IPS-15b (cell line): Measurements from ENCODE around the gene AFAP1L1.
"Not testable (repeated sequence)": the region's sequence is repeated elsewhere in the genome, so short reads cannot be mapped to it uniquely, and the experiment has no call there.

Source experiments
- H3K27me3 ChIP-seq: one replicate; pipeline ENCODE4 v1.6.1; 2013; ENCODE audit warnings: low read length; ENCODE audit not compliant: control insufficient read depth, insufficient read depth
- H3K36me3 ChIP-seq: one replicate; pipeline ENCODE4 v1.6.1; 2013; ENCODE audit warnings: low read length; ENCODE audit not compliant: control insufficient read depth, insufficient read depth
- H3K4me1 ChIP-seq: one replicate; pipeline ENCODE4 v1.6.1; 2013; ENCODE audit warnings: mild to moderate bottlenecking, low read length; ENCODE audit not compliant: control insufficient read depth, insufficient read depth
- H3K4me3 ChIP-seq: one replicate; pipeline ENCODE4 v1.5.1; 2013; ENCODE audit warnings: low read depth, low read length
- H3K9ac ChIP-seq: one replicate; pipeline ENCODE4 v1.6.1; 2013; ENCODE audit warnings: low read depth, mild to moderate bottlenecking, low read length
- H3K9me3 ChIP-seq: one replicate; pipeline ENCODE4 v1.6.1; 2013; ENCODE audit warnings: mild to moderate bottlenecking, low read length; ENCODE audit not compliant: control insufficient read depth, insufficient read depth

AFAP1L1 gene

DNA sequence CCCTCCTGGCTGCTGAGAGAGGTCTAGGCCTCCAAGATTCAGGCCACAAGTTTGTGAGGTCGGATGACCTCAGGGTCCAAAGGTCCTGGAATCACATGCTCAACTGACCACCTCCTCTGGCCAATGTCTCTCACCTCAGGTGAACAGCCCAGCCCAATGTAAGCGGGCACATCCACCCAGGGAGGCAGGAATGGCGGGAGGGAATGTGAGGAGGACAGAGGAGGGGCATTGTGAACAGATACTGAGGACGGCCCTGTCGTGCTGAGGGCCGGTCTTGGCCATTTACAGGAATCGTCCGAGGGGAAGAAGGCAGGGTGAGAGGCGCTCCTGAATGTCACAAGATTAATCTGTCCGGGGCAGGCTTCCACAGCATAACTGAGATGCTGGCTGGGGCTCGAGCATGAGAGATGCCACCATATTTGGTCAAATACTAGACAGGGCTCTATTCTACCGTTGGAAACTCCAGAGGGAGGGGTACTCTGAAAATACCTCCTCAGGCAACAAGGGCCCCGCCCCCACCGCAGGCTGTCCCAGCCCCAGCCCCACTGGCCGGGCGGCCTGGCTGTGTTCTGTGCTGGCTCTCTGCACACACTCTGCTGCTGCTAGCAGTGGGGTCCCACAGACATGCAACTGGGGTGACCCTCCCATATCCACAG lies 108.9 kb downstream of the AFAP1L1 start:
- Histone ChIP-seq H3K4me3 (no peak overlapping the region), H3K9ac (no peak overlapping the region), H3K4me1 (peaks cover 5% of the 10 kb centered on the region), H3K9me3 (no peaks in the 10 kb centered on the region), H3K27me3 (no peaks in the 10 kb centered on the region), H3K36me3 (no peaks in the 10 kb centered on the region)

DNA sequence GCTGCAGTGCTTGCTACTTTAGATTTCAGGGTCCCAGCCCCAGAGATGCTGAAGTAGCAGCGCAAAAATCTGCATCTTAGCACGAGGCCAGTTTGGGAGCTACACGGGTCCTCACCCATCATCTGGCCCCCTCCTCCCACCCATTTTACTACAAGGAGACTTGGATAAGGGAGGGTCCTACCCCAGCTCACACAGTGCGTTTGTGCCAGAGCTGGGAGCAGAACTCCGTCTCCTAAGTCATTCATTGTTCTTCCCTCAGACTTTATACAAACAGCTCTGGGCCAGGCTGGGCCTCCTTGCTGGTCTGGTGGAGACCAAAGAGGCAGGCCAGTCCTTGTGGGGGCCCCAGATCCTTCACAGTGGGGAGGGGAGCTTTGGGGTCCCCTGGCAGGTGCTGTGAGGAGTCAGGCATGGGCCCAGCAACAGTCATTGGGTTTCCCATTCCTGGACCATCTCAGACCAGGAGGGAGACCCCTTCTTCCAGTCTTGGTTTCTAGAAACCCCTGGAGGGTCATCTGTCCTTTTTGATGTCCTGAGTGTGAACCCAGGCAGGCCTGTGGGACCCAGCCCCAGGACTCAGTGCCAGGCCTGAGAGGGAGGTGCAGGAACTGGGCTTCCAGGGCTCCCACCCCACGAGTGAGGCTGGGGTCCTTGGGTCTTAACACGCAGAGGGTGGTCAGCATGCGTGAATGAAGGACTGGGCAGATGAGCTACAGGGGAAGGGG lies 109.8 kb downstream of the AFAP1L1 start:
- Histone ChIP-seq H3K4me1 (peaks cover 5% of the 10 kb centered on the region), H3K9ac (no peak overlapping the region), H3K36me3 (no peaks in the 10 kb centered on the region), H3K9me3 (no peaks in the 10 kb centered on the region), H3K27me3 (no peaks in the 10 kb centered on the region), H3K4me3 (no peak overlapping the region)

DNA sequence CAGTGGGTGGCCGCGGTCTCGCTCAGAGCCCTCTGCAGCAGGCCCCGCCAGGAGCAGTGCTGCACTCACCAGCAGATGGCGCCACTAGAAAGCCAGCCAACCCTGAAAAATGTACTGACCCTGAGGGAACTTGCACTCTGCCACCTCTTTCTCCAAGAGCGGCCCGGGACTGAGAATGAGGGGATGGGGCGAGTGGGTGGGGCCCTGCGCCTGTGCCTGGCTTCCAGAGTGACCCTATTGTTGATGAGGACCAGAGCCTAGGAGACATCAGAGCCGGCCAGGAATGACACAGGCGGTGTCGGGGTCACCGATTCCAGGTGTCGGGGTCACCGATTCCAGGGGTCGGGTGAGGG lies 110.3 kb downstream of the AFAP1L1 start:
- Histone ChIP-seq H3K4me1 (peaks cover 5% of the 10 kb centered on the region), H3K9me3 (no peaks in the 10 kb centered on the region), H3K4me3 (no peak overlapping the region), H3K9ac (no peak overlapping the region), H3K36me3 (no peaks in the 10 kb centered on the region), H3K27me3 (no peaks in the 10 kb centered on the region)

DNA sequence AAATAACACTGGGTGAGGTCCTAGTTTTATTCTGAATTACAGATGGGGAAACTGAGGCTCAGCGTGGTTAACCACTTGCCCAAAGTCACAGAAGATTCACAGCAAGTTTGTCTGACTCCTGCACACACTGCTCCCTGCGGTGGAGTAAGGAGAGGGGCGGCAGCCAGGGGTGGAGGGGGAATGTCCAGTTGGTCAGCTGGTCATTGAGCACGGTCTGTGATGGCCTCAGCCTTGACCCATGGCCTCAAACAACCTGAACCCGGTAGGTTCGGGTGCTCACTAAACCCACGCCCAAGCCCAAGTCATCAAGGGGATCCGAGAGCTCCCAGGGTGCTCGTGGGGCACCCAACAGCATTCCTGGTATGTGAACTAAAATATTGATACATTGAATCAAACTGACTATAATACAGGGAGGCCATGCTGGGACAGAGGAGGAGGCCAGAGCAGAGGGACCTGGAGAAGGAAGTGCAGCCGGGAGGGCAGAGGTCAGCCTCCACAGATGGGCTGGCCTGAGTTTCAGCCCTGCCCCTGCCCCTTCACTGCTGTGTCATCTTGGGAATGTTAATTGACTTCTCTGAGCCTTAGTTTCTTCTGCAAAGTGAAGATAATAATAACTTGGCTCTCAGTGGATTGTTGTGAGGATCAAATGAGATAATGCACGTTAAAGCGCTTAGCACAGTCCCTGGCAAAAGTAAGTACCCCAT lies 111.0 kb downstream of the AFAP1L1 start:
- Histone ChIP-seq H3K4me1 (peaks cover 5% of the 10 kb centered on the region), H3K4me3 (no peak overlapping the region), H3K9ac (no peak overlapping the region), H3K9me3 (no peaks in the 10 kb centered on the region), H3K27me3 (no peaks in the 10 kb centered on the region), H3K36me3 (no peaks in the 10 kb centered on the region)

GRCh38 chr5:149383399-149383798 lies 111.7 kb downstream of the AFAP1L1 start:
- no peak overlapping the region for H3K9ac ChIP-seq
- H3K4me3 ChIP-seq = no peak overlapping the region
- H3K9me3 ChIP-seq = no peaks in the 10 kb centered on the region
- no peaks in the 10 kb centered on the region for H3K27me3 ChIP-seq
- H3K36me3 ChIP-seq = no peaks in the 10 kb centered on the region
- H3K4me1 ChIP-seq = peaks cover 5% of the 10 kb centered on the region

DNA sequence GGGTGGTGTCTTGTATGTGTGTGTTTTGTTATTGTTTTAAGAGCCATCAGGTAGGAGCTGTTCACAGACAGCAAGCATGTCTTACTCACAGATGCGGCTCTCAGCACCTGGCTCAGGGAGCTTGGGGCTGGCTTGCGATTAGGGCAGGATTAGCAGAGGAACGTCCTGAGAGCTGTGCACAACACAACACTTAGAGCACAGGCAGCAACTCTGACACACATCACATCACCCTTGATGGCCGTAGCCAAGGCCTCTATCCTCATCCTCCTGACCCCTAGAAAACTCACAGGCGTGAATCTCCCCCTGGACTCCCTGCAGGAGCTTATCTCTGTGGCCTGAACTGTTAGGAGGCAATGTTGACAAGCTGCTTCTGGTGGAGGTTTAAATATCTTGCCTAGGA lies 114.5 kb downstream of the AFAP1L1 start:
- H3K4me1 ChIP-seq = peaks cover 3% of the 10 kb centered on the region
- H3K27me3 ChIP-seq = no peaks in the 10 kb centered on the region
- no peaks in the 10 kb centered on the region for H3K9me3 ChIP-seq
- no peak overlapping the region for H3K9ac ChIP-seq
- no peak overlapping the region for H3K4me3 ChIP-seq
- H3K36me3 ChIP-seq = no peaks in the 10 kb centered on the region

GRCh38 chr5:149387081-149387631 lies 115.5 kb downstream of the AFAP1L1 start:
- Histone ChIP-seq H3K4me3 (no peak overlapping the region), H3K27me3 (no peaks in the 10 kb centered on the region), H3K9ac (no peak overlapping the region), H3K9me3 (no peaks in the 10 kb centered on the region), H3K36me3 (no peaks in the 10 kb centered on the region), H3K4me1 (peaks cover 2% of the 10 kb centered on the region)

GRCh38 chr5:149387982-149388381 lies 116.3 kb downstream of the AFAP1L1 start:
- Histone ChIP-seq H3K4me1 (no peaks in the 10 kb centered on the region), H3K4me3 (no peak overlapping the region), H3K9me3 (no peaks in the 10 kb centered on the region), H3K9ac (no peak overlapping the region), H3K36me3 (no peaks in the 10 kb centered on the region), H3K27me3 (no peaks in the 10 kb centered on the region)

- no peaks in the 10 kb centered on the region for H3K9me3 ChIP-seq
- no peaks in the 10 kb centered on the region for H3K27me3 ChIP-seq
- no peaks in the 10 kb centered on the region for H3K36me3 ChIP-seq
- no peaks in the 10 kb centered on the region for H3K4me1 ChIP-seq
- no peak overlapping the region for H3K9ac ChIP-seq
- H3K4me3 ChIP-seq = no peak overlapping the region
Observed at GRCh38 chr5:149388498-149389190, 117.0 kb downstream of the AFAP1L1 start.

DNA sequence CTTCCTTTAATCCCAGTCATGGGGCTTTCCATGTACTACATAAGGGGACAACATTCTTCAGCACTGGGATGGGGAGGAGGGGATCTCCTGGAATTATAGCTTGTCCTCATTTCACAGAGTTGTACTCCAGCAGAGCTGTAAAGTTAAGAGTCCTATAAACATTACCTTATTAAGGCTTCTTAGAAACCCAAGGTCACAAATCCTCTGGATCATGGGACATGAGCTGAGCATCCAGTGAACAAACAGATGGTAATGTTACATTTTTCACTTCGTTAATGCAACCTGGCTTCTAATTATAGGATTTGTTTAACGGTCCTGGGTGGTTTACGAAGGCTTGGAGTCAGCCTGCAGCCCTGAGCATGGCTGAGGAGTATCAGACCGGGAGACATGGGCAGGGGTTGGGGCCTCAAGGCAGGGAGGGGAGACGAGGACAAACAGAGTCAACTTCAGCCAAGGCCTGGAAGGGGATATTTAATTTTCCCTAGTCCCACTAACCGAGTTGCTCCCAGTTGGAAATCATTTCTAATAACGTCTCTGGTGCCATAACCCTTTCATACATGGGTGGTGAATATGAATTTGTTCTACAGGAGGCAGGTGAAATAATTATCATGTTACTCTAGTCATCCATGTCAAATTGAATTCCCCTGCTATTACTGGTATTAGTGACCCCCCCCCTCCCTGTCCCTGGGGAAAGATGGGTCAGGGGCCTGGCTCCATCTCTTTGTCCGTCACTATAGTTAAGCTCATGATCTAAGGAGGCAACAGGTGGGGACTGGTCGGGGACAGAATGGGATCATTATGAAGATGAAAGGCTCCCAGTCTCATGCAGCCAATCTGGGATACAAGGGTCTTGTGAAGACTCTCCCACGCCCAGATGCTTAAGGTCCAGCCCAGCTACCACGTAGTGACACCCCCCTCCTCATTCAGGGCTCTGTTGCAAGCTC lies 118.2 kb downstream of the AFAP1L1 start:
- Histone ChIP-seq H3K36me3 (no peaks in the 10 kb centered on the region), H3K27me3 (no peaks in the 10 kb centered on the region), H3K9ac (no peak overlapping the region), H3K9me3 (no peaks in the 10 kb centered on the region), H3K4me3 (no peak overlapping the region), H3K4me1 (no peaks in the 10 kb centered on the region)

- H3K4me1 ChIP-seq, H3K9ac ChIP-seq, H3K4me3 ChIP-seq, H3K27me3 ChIP-seq, H3K9me3 ChIP-seq, H3K36me3 ChIP-seq: not testable (repeated sequence)
Observed at GRCh38 chr5:149391076-149391475, 119.4 kb downstream of the AFAP1L1 start.
